NB4 (cell line): ENCODE data around the gene FSTL4.
A peak's percentile ranks its signal among the peaks of the same experiment; 100 is the strongest.

Experiments
- POLR2A ChIP-seq: IDR thresholded peaks from 2 replicates; pipeline ENCODE4 v1.6.1; 2011; ENCODE audit warnings: mild to moderate bottlenecking; ENCODE audit not compliant: insufficient read length; ENCODE audit errors: extremely low read depth
- TF ChIP-seq, protein P1 (sequence below): IDR thresholded peaks from one replicate; pipeline ENCODE4 v1.5.1; 2012; ENCODE audit warnings: low read depth, low read length
- TF ChIP-seq, protein P2 (sequence below): IDR thresholded peaks from 2 replicates; pipeline ENCODE4 v1.6.1; 2011; ENCODE audit warnings: low read depth, low read length

DNA sequence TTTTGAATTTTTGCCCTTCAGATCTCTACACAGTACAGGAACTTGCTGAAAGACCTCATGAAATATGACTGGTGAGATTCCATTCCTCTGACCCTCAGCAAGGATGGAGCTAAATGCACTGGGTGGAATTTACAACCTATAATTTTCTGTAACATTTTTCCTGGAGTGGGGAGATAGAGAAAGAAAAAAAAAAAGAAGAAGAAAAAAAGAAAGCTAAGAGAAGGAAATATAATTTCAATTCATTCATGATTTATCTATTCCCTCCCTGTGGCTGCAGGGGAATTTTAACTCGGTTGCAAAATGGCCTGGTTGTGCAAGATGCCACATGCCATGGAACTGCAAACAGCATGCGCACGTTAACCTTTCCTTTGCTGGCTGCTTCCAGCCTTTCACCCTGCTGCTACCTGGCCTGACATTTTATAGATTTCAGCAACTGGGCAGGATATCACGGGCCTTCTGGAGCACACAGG, 155.4 kb downstream of the FSTL4 start:
- TF ChIP-seq, protein P1, sequence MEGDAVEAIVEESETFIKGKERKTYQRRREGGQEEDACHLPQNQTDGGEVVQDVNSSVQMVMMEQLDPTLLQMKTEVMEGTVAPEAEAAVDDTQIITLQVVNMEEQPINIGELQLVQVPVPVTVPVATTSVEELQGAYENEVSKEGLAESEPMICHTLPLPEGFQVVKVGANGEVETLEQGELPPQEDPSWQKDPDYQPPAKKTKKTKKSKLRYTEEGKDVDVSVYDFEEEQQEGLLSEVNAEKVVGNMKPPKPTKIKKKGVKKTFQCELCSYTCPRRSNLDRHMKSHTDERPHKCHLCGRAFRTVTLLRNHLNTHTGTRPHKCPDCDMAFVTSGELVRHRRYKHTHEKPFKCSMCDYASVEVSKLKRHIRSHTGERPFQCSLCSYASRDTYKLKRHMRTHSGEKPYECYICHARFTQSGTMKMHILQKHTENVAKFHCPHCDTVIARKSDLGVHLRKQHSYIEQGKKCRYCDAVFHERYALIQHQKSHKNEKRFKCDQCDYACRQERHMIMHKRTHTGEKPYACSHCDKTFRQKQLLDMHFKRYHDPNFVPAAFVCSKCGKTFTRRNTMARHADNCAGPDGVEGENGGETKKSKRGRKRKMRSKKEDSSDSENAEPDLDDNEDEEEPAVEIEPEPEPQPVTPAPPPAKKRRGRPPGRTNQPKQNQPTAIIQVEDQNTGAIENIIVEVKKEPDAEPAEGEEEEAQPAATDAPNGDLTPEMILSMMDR: no peak
- TF ChIP-seq, protein P2, sequence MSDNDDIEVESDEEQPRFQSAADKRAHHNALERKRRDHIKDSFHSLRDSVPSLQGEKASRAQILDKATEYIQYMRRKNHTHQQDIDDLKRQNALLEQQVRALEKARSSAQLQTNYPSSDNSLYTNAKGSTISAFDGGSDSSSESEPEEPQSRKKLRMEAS: peak; percentile 82
- no peak for TF ChIP-seq POLR2A
